GM19193 (cell line): ENCODE measurements around the gene GRAMD2B.

Source experiments
- POLR2A ChIP-seq: IDR thresholded peaks from 4 replicates; pipeline ENCODE4 v1.6.1; 2011; ENCODE audit not compliant: insufficient read depth, insufficient read length; ENCODE audit errors: extremely low read depth

The GRAMD2B gene

DNA sequence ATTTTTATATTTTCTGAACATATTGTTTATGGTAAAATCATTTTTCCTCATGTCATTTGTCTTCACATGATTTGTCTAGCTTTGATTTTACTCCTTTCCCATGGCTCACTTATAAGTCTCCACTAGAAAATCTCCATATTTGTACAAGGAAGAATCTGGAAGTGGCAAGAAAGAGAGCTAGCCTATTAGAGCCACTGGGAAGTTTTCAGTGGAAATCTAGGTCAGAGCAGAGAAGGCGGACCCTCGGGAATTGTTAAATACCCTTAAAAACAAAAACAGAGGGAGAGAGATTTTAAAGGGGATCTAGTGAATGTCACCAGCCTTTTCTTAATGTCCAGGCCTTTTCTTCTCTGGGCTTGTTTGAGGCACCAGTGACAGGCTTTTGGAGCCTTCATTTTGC is 56.6 kb downstream of the GRAMD2B start:
- TF ChIP-seq POLR2A = no peak

DNA sequence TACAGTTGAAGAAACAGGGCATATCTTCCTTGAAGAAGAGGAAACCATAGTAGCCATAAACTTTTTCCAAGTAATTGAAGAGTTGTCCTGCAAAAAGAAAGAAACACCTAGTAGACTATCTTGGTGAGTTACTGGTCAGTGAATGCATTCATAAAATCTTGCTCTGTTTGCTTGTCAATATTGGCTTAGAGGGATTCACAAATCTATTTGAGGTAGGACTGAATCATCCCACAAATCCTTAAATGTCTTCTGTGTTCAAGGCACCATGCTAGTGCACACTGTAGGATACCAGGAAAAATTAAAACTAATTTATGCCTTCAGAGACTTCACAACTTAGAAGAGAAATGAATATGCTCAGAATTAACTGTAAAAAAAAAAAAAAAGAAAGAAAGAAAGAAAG is 57.6 kb downstream of the GRAMD2B start:
- TF ChIP-seq POLR2A = no peak

DNA sequence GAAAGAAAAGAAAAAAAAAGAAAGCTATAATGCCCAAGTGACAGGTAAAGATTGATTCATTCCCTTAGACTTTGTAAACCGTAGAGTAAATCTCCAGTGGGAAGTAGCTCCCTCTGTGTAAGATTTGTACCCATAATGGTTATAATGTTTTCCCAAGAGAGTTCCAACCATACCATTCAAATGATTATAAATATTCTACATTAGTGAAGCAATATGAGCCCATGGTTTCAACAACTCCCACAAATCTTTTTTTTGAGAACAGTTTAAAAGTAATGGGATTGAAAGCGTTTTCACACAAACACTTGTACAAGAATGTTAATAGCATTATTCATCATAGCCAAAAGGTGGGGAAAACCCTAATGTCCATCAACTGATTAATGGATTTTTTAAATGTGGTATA is 58.0 kb downstream of the GRAMD2B start:
- no peak for TF ChIP-seq POLR2A

GRCh38 chr5:126482591-126482990 is 59.4 kb downstream of the GRAMD2B start:
- no peak for TF ChIP-seq POLR2A

DNA sequence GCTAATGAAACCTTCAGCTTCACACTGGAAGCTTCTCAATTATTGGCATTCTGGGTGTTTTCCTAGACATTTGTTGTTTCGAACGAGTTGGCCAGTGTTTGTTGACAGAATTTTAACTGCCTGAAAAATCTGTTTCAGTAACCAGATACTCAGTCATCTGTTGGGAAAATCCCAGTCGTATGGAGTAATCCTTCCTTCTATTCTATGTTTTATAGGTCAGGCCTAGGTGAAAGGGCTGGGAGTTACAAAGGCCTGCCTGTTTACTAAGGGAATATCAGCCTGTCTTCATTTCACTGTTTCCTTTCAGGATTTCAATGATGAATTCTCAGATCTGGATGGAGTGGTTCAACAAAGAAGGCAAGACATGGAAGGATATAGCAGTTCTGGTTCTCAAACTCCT is 59.9 kb downstream of the GRAMD2B start:
- no peak for TF ChIP-seq POLR2A

GRCh38 chr5:126484253-126484652 is 61.0 kb downstream of the GRAMD2B start:
- TF ChIP-seq POLR2A = no peak

DNA sequence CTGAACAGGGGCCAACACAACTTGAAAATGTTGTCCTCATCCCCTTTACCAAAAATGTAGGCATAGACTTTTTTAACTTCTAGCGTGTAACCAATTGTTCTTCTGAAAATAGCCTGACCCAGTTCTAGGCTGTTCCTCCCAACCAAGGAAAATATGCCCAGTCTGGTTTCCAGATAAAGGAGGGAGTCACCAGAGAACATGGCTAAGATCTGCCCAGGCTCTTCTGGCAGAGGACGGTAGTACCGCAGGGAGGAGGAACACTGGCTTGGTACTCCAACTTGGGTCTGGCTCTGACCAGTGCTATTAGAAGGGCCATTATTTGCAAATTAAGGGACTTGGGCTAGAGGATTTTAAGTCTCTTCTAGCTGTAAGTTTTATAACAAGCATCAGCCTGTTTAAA is 63.1 kb downstream of the GRAMD2B start:
- no peak for TF ChIP-seq POLR2A

- no peak for TF ChIP-seq POLR2A
Observed at GRCh38 chr5:126487596-126487995, 64.4 kb downstream of the GRAMD2B start.

GRCh38 chr5:126488443-126489065 is 65.3 kb downstream of the GRAMD2B start:
- TF ChIP-seq POLR2A = no peak

DNA sequence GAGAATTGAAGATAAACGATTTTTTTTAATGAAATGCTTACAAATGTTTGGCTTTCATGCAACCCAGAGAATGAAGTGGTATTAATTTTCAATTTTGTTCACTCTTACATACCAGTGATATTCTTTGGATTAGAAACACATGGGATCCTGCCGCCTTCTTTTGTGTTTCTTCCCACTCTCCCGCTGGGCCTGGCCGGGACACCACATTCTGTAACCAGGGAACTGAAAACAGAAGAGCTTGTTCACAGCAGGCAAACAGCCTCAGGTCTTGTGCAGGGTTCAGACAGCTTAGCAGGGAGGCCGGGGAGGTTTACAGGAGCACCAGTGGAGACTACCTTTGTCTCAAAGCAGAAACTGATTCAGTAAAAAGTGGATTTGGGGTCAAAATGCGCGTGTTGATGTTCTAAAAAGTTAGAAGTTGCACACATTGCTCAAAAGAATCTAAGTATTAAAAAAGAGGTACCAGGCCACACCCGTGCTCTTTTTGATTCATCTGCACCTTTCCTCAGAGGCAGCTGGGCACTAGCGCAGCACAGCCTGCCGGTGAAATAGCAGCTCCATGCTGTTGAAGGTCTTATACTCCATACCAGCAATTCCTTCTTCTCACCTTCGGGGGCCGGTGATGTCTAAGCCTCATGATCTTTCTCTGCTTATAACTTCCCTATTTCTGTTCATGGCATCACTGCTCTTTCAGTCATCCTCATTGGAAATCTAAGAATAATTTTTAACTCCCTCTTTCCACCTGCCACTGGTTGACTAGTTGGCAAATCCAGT is 67.1 kb downstream of the GRAMD2B start:
- no peak for TF ChIP-seq POLR2A

DNA sequence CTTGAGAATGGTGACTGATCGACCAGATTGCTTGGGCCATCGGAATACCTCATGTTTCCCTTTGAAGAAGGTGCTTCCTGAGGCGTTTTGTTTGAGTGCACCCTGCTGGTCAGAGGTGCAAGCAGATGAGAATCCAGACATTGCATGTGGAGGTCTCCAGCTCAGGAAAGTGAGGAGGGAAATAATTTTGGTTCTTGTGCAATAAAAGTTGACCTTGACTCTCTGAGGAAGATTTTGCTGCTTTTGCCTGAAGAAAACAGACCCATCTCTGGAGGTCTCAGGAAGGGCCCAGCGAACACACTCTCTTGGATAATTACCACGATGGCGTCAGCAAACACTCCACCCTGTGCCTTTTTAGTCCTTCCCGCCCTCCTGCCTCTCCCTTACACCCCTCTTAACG is 69.7 kb downstream of the GRAMD2B start:
- no peak for TF ChIP-seq POLR2A

DNA sequence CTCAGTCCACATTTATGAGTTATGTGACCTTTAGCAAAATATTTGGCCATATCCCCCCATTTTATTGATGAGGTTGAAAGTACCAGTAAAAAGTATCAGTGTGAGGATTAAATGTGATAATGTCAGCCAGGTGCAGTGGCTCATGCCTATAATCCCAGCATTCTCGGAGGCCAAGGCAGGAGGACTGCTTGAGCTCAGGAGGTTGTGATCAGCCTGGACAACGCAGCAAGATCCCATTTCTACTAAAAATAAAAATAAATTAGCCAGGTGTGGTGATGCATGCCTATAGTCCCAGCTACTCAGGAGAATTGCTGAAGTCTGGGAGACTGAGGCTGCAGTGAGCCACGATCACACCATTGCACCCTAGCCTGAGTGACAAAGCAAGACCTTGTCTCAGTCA is 71.2 kb downstream of the GRAMD2B start:
- TF ChIP-seq POLR2A = no peak

- TF ChIP-seq POLR2A = no peak
Observed at GRCh38 chr5:126497506-126497905, 74.3 kb downstream of the GRAMD2B start.

- no peak for TF ChIP-seq POLR2A
Observed at GRCh38 chr5:126499278-126499677, 76.1 kb downstream of the GRAMD2B start.

GRCh38 chr5:126499853-126500342 is 76.7 kb downstream of the GRAMD2B start:
- TF ChIP-seq POLR2A = no peak

- no peak for TF ChIP-seq POLR2A
Observed at GRCh38 chr5:126501448-126501847, 78.2 kb downstream of the GRAMD2B start.

GRCh38 chr5:126503602-126504104 is 80.4 kb downstream of the GRAMD2B start:
- TF ChIP-seq POLR2A = no peak

- no peak for TF ChIP-seq POLR2A
Observed at GRCh38 chr5:126506079-126506478, 82.9 kb downstream of the GRAMD2B start.
